CD14-positive monocyte (primary cell): ENCODE data around the gene OPN4. TPM values are rescaled to one million over a fixed set of nuclear protein-coding genes. Genes with fewer than 3 reads are reported as not detected.

ENCODE experiments used
- DNase-seq, 3 donors: peaks; one replicate each; pipeline ENCODE4 v3.0.0-alpha.2; 2011 to 2022
- H2AFZ ChIP-seq: 2 replicates; pipeline ENCODE4 v1.6.0; 2012; ENCODE audit warnings: mild to moderate bottlenecking, low read depth, low read length, inconsistent platforms; ENCODE audit not compliant: insufficient read depth, poor library complexity, severe bottlenecking
- H3K27ac ChIP-seq, 2 donors: 1 replicate in 1 of 2; 2 replicates in 1 of 2; pipeline ENCODE4 v1.5.1; 2012 to 2013; ENCODE audit warnings: low read length in 2 of 2, control low read depth in 1 of 2, inconsistent platforms in 1 of 2, low read depth in 1 of 2, mild to moderate bottlenecking in 1 of 2
- H3K27me3 ChIP-seq, 2 donors: one replicate each; pipeline versions ENCODE4 v1.6.0 to v1.6.1; 2011 to 2013; ENCODE audit warnings: low read length in 2 of 2; ENCODE audit not compliant: control insufficient read depth in 2 of 2, insufficient read depth in 2 of 2
- H3K36me3 ChIP-seq, 2 donors: replicated peaks in 1 of 2; 1 replicate in 1 of 2; 2 replicates in 1 of 2; pipeline versions ENCODE4 v1.5.1 to v1.6.1; 2012 to 2013; ENCODE audit warnings: low read length in 2 of 2, control low read depth in 1 of 2, inconsistent platforms in 1 of 2, mild to moderate bottlenecking in 1 of 2; ENCODE audit not compliant: insufficient read depth in 2 of 2, control insufficient read depth in 1 of 2
- H3K4me1 ChIP-seq, 2 donors: 1 replicate in 1 of 2; 2 replicates in 1 of 2; pipeline versions ENCODE4 v1.5.1 to v1.6.1; 2012 to 2013; ENCODE audit warnings: low read length in 2 of 2, control low read depth in 1 of 2, inconsistent platforms in 1 of 2, mild to moderate bottlenecking in 1 of 2, moderate library complexity in 1 of 2; ENCODE audit not compliant: insufficient read depth in 2 of 2, control insufficient read depth in 1 of 2
- H3K4me2 ChIP-seq: replicated peaks from 2 replicates; pipeline ENCODE3; 2012; ENCODE audit warnings: low read length, moderate library complexity, mild to moderate bottlenecking; ENCODE audit not compliant: poor library complexity, severe bottlenecking; ENCODE audit errors: extremely low read depth
- H3K4me3 ChIP-seq, 3 experiments: fragments of 200-600 bp in 1 of 3; sonication (generic) in 1 of 3; replicated peaks in 1 of 3; 1 replicate in 2 of 3; 2 replicates in 1 of 3; pipeline ENCODE4 v1.5.1; 2011 to 2013; ENCODE audit warnings: low read length in 3 of 3, mild to moderate bottlenecking in 3 of 3, control low read depth in 2 of 3, low read depth in 2 of 3, inconsistent platforms in 1 of 3, moderate library complexity in 1 of 3
- H3K79me2 ChIP-seq: 2 replicates; pipeline ENCODE4 v1.6.0; 2012; ENCODE audit warnings: mild to moderate bottlenecking, control low read depth, inconsistent platforms, low read length, moderate library complexity; ENCODE audit not compliant: insufficient read depth
- H3K9ac ChIP-seq: 2 replicates; pipeline ENCODE4 v1.6.0; 2017; ENCODE audit warnings: low read length, mild to moderate bottlenecking; ENCODE audit not compliant: insufficient read depth, poor library complexity, severe bottlenecking
- H3K9me3 ChIP-seq, 2 donors: replicated peaks in 1 of 2; 1 replicate in 1 of 2; 2 replicates in 1 of 2; pipeline versions ENCODE4 v1.5.1 to v1.6.1; 2012 to 2013; ENCODE audit warnings: low read length in 2 of 2, control low read depth in 1 of 2; ENCODE audit not compliant: control insufficient read depth in 1 of 2, insufficient read depth in 1 of 2
- H4K20me1 ChIP-seq: 2 replicates; pipeline ENCODE4 v1.6.0; 2012; ENCODE audit warnings: mild to moderate bottlenecking, low read length, control low read depth, moderate library complexity; ENCODE audit not compliant: insufficient read depth
- H3K27ac Mint-ChIP-seq, 7 donors: one replicate each; pipeline ENCODE4 v1.8.0; 2020; ENCODE audit warnings: mild to moderate bottlenecking in 7 of 7, mixed read lengths in 7 of 7, moderate library complexity in 6 of 7, inconsistent platforms in 2 of 7
- H3K27me3 Mint-ChIP-seq, 3 donors: one replicate each; pipeline ENCODE4 v1.8.0; 2021 to 2022; ENCODE audit warnings: low read depth in 3 of 3, mild to moderate bottlenecking in 3 of 3, mixed read lengths in 3 of 3, moderate library complexity in 3 of 3, inconsistent platforms in 1 of 3
- H3K36me3 Mint-ChIP-seq, 2 donors: one replicate each; pipeline ENCODE4 v1.8.0; 2020; ENCODE audit warnings: mixed read lengths in 2 of 2, inconsistent platforms in 1 of 2, mild to moderate bottlenecking in 1 of 2
- H3K4me1 Mint-ChIP-seq: one replicate; pipeline ENCODE4 v1.8.0; 2020; ENCODE audit warnings: mild to moderate bottlenecking, mixed read lengths
- H3K4me3 Mint-ChIP-seq, 2 donors: one replicate each; pipeline ENCODE4 v1.8.0; 2020; ENCODE audit warnings: mild to moderate bottlenecking in 2 of 2, mixed read lengths in 2 of 2, moderate library complexity in 1 of 2
- H3K9me3 Mint-ChIP-seq, 7 donors: one replicate each; pipeline ENCODE4 v1.8.0; 2020 to 2022; ENCODE audit warnings: mixed read lengths in 7 of 7, mild to moderate bottlenecking in 6 of 7, moderate library complexity in 6 of 7, inconsistent platforms in 2 of 7
- CTCF ChIP-seq: fragments of 200-600 bp; IDR thresholded peaks from one replicate; pipeline ENCODE4 v1.8.0; 2022; ENCODE audit warnings: antibody characterized with exemption, mild to moderate bottlenecking
- WGBS: methylation state at CpG from one replicate; pipeline ENCODE4 v1.1.5; 2013; ENCODE audit warnings: missing lambda C conversion rate; ENCODE audit not compliant: insufficient coverage; 5-methylcytosine and 5-hydroxymethylcytosine counted together
- intact Hi-C, 2 donors: fragments of 100-400 bp; cut with micrococcal nuclease; formaldehyde crosslinking; loops; one replicate each; pipeline versions ENCODE4 v1.15.0 to v1.15.1; 2023
- polyA plus RNA-seq, 3 donors: library from polyadenylated mRNA; depleted of rRNA in 1 of 3; unstranded in 2 of 3; stranded (reverse) in 1 of 3; fragments of 300-500 nt in 2 of 3; fragments of >200 nt in 1 of 3; fragmentation: Illumina TruSeq in 2 of 3; gene quantifications; 1 replicate in 2 of 3; 2 replicates in 1 of 3; pipeline ENCODE4 v1.2.3, GENCODE V29; 2012 to 2021

Gene OPN4
- polyA plus RNA-seq, 3 donors, result not detected

GRCh38 chr10:86657396-86658011, 3.2 kb downstream of the OPN4 start:
- no peak overlapping the region for H3K27ac Mint-ChIP-seq
- H3K4me3 Mint-ChIP-seq, result no peak overlapping the region

GRCh38 chr10:86658261-86658741, 4.0 kb downstream of the OPN4 start:
- H2AFZ ChIP-seq, result no peak overlapping the region
- no peak overlapping the region for H3K4me2 ChIP-seq
- H3K27me3 ChIP-seq, result no peaks in the 10 kb centered on the region
- Mint-ChIP-seq H3K4me1 (no peaks in the 10 kb centered on the region), H3K27ac (no peak overlapping the region), H3K4me3 (no peak overlapping the region), H3K27me3 (peaks cover 0 to 5% (median 2%) of the 10 kb centered on the region in 3 donors), H3K36me3 (no peaks in the 10 kb centered on the region), H3K9me3 (no peaks in the 10 kb centered on the region)
- no peaks in the 10 kb centered on the region for H3K79me2 ChIP-seq
- H3K9ac ChIP-seq, result no peak overlapping the region
- no peaks in the 10 kb centered on the region for H4K20me1 ChIP-seq
- TF ChIP-seq CTCF, result no peak
- 95% methylated on average over 11 of the region's 12 CpGs for WGBS
- intact Hi-C loops, result no loop called here
- no peak for DNase-seq
- H3K4me3 ChIP-seq, result no peak overlapping the region
- H3K36me3 ChIP-seq, result no peaks in the 10 kb centered on the region
- no peaks in the 10 kb centered on the region for H3K4me1 ChIP-seq
- no peak overlapping the region for H3K27ac ChIP-seq
- no peaks in the 10 kb centered on the region for H3K9me3 ChIP-seq

More at GRCh38 chr10:86657396-86658011, 3.2 kb downstream of the OPN4 start:
- intact Hi-C loops, result no loop called here
- no peaks in the 10 kb centered on the region for H3K9me3 ChIP-seq
- no peaks in the 10 kb centered on the region for H3K36me3 ChIP-seq
- H3K4me3 ChIP-seq, result no peak overlapping the region
- no peaks in the 10 kb centered on the region for H3K27me3 ChIP-seq
- H3K79me2 ChIP-seq, result no peaks in the 10 kb centered on the region
- peaks cover 0 to 5% (median 2%) of the 10 kb centered on the region in 3 donors for H3K27me3 Mint-ChIP-seq
- no peak for DNase-seq
- no peaks in the 10 kb centered on the region for H3K4me1 ChIP-seq
- H3K4me1 Mint-ChIP-seq, result no peaks in the 10 kb centered on the region
- no peaks in the 10 kb centered on the region for H3K36me3 Mint-ChIP-seq
- WGBS, result 73% methylated on average over 16 of the region's 19 CpGs
- H3K9me3 Mint-ChIP-seq, result no peaks in the 10 kb centered on the region
- no peak overlapping the region for H3K27ac ChIP-seq
- no peak overlapping the region for H3K4me2 ChIP-seq
- TF ChIP-seq CTCF, result no peak
- no peaks in the 10 kb centered on the region for H4K20me1 ChIP-seq
- H3K9ac ChIP-seq, result no peak overlapping the region
- no peak overlapping the region for H2AFZ ChIP-seq
